Epithelial cell of prostate (primary cell): ENCODE data around the gene SNX12.

Experiments used
- DNase-seq: peaks from one replicate; pipeline ENCODE4 v3.0.0-alpha.2; 2011; ENCODE audit warnings: low read depth, low spot score
- H3K27ac ChIP-seq: fragments of 450-650 bp; 2 replicates; pipeline ENCODE4 v1.5.1; 2017; ENCODE audit warnings: mild to moderate bottlenecking

The SNX12 gene

GRCh38 chrX:71068044-71068918 is at the start of gene SNX12:
Gene SNX12, minus strand, starts transcription at chrX:71068334. Its CDS starts 28 bp downstream, at chrX:71068306.
- DNase-seq, result peak; percentile 78
- peak within 1 kb of the TSS; percentile 74 for H3K27ac ChIP-seq

- DNase-seq, result no peak
- no peak overlapping the region for H3K27ac ChIP-seq
Measured at GRCh38 chrX:71117358-71117757, 49.2 kb upstream of the SNX12 start.

GRCh38 chrX:71111921-71112431 is 43.8 kb upstream of the SNX12 start:
- H3K27ac ChIP-seq, result no peak overlapping the region
- DNase-seq, result no peak

- DNase-seq, result no peak
- no peak within 1 kb of the TSS for H3K27ac ChIP-seq
Measured at GRCh38 chrX:71111141-71111843, 43.2 kb upstream of the SNX12 start, which contains the start of gene IL2RG. Gene IL2RG, minus strand, starts transcription at chrX:71111577. Its CDS starts 38 bp downstream, at chrX:71111539.

- no peak overlapping the region for H3K27ac ChIP-seq
- DNase-seq, result no peak
Measured at GRCh38 chrX:71109051-71109450, 40.9 kb upstream of the SNX12 start.

- DNase-seq, result no peak
- no peak overlapping the region for H3K27ac ChIP-seq
Measured at GRCh38 chrX:71107762-71108360, 39.7 kb upstream of the SNX12 start.

- H3K27ac ChIP-seq, result no peak overlapping the region
- no peak for DNase-seq
Measured at GRCh38 chrX:71107245-71107644, 39.1 kb upstream of the SNX12 start.

GRCh38 chrX:71106427-71106826 is 38.3 kb upstream of the SNX12 start, which contains the start of gene CXorf65:
Gene CXorf65, minus strand, starts transcription at chrX:71106740. Its CDS starts 184 bp downstream, at chrX:71106556.
- no peak for DNase-seq
- H3K27ac ChIP-seq, result no peak within 1 kb of the TSS

GRCh38 chrX:71105628-71106027 is 37.5 kb upstream of the SNX12 start:
- no peak for DNase-seq
- H3K27ac ChIP-seq, result no peak overlapping the region

- H3K27ac ChIP-seq, result no peak overlapping the region
- no peak for DNase-seq
Measured at GRCh38 chrX:71103110-71103983, 35.2 kb upstream of the SNX12 start.

- H3K27ac ChIP-seq, result no peak overlapping the region
- DNase-seq, result no peak
Measured at GRCh38 chrX:71102292-71102691, 34.2 kb upstream of the SNX12 start.

- H3K27ac ChIP-seq, result no peak overlapping the region
Measured at GRCh38 chrX:71100581-71101505, 32.7 kb upstream of the SNX12 start.

GRCh38 chrX:71099736-71100135 is 31.6 kb upstream of the SNX12 start:
- H3K27ac ChIP-seq, result no peak overlapping the region
- no peak for DNase-seq

More at GRCh38 chrX:71100581-71101505, 32.7 kb upstream of the SNX12 start:
- no peak for DNase-seq

- H3K27ac ChIP-seq, result no peak overlapping the region
- DNase-seq, result no peak
Measured at GRCh38 chrX:71098951-71099506, 30.9 kb upstream of the SNX12 start.

GRCh38 chrX:71098302-71098701 is 30.2 kb upstream of the SNX12 start:
- DNase-seq, result no peak
- no peak overlapping the region for H3K27ac ChIP-seq

- no peak overlapping the region for H3K27ac ChIP-seq
- no peak for DNase-seq
Measured at GRCh38 chrX:71096760-71097032, 28.6 kb upstream of the SNX12 start.

GRCh38 chrX:71095981-71096759 is 28.0 kb upstream of the SNX12 start:
- no peak for DNase-seq
- H3K27ac ChIP-seq, result no peak overlapping the region

GRCh38 chrX:71095555-71095980 is 27.4 kb upstream of the SNX12 start, which contains the start of gene FOXO4:
Gene FOXO4, plus strand, starts transcription at chrX:71095851. Its CDS starts 678 bp downstream, at chrX:71096529.
- no peak within 1 kb of the TSS for H3K27ac ChIP-seq

More at GRCh38 chrX:71095555-71095980, 27.4 kb upstream of the SNX12 start, which contains the start of gene FOXO4:
- peak; percentile 31 for DNase-seq
